GM19467 (cell line): Measurements from ENCODE around the gene C22orf42.
"Not testable (repeated sequence)": the region's sequence is repeated elsewhere in the genome, so short reads cannot be mapped to it uniquely, and the experiment has no call there.

Source experiments
- ATAC-seq: cut with Tn5 transposase; IDR thresholded peaks from one replicate; pipeline ENCODE4 v1.9.1; 2021; ENCODE audit warnings: mild to moderate bottlenecking, moderate library complexity; ENCODE audit not compliant: unreplicated experiment

C22orf42 gene

DNA sequence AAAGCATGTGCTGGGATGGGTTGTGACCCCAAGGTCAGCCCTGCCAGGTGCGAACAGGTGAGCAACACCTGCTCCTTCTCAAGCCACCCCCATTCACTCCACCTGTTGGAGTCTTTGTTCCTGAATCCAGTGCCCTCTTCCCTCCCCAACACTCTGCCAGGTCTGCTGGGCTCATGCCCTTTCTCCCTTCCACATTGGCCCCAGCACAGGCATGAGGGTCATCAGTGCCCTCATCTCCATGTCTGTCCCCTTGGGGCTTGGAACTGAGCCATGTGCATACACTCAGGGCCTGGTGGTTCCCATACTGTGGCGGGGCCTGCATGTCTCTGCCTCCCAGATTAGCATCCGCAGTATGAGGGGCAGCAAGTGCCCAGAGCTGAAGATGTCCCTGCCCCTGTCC lies 26.7 kb upstream of the C22orf42 start:
- ATAC-seq = no peak

DNA sequence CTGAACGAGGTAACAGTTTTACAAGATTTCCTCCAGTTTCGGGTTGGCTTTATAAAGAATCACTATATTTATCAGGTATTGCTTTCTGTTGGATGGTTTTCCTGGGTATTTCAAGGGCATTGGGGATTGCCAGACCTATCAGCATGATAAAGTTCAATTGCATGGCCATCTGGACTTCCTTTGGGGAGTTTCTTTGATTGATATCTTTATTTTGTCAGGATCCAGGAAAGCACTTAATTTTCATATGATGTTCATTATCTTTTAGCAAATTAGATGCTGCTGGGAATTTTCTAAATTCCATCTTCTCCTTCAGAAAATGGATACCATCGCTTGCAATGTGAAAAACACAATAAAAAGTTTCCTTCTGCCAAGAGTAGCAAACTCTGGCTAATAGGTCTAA lies 24.5 kb upstream of the C22orf42 start:
- ATAC-seq = no peak

- no peak for ATAC-seq
Observed at GRCh38 chr22:32181043-32181442, 21.9 kb upstream of the C22orf42 start.

DNA sequence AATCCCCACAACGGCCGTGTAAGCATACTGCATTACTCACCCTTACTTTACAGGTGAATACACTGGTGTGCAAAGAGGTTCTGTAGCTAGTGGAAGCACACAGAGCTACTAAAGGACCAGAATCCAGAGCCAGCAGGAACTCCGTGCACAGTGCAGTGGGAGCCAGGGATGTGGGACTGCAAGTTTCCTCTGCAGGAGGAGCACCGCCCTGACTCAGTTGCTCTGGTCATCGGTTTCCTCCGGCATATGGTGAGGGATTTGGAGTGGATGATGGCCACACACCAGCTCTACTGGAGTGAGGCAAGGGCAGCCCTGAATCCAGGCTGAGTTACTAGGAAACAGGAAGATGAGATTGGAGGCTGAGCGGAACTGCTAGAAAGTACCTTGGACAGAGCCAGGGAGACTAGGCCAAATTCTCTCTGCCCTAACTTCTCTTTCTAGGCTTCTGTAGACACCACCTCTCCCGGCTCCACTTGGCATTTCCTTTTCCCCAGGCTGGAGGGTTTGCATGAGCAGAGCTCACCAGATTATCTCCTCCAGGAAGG lies 18.2 kb upstream of the C22orf42 start:
- no peak for ATAC-seq

GRCh38 chr22:32175683-32176644 lies 16.9 kb upstream of the C22orf42 start:
- no peak for ATAC-seq

DNA sequence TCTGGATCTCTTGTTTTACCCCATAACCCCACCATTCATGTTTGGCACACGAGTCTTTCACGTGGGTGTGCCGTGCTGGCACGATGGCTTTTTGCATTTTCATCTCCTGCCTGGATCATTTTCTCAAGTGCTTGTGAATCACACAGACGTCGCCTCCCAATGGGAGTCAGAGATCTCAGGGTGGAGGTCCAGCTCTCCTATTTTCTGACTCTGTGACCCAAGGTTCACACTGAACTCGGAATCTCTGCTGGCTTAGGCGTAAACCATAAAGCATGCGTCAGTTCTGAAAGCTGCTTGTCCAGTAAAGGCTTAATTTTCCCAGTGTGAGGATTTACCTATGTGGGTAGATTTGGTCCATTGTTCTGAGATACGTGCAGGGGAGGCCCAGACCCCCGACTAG lies 16.0 kb upstream of the C22orf42 start:
- no peak for ATAC-seq

DNA sequence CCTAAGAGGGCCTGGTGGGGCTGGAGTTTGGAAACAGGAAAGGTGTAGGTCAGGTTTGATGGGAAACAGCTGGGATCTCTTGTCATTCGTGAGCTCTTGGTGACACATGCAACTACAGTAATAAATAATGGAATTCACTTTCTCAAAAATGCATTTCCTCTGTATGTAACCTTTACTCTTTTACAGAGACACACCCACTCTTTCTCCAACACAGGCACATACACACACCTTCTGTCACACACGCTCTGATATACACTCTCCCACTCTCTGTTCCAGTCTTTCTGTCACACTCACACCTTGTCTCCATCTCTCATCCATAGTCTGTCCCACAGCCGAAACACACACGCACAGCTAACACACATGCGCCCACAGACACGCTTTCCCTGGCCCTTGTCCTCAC lies 6.6 kb upstream of the C22orf42 start:
- ATAC-seq = no peak

- no peak for ATAC-seq
Observed at GRCh38 chr22:32164075-32164860, 5.2 kb upstream of the C22orf42 start.

DNA sequence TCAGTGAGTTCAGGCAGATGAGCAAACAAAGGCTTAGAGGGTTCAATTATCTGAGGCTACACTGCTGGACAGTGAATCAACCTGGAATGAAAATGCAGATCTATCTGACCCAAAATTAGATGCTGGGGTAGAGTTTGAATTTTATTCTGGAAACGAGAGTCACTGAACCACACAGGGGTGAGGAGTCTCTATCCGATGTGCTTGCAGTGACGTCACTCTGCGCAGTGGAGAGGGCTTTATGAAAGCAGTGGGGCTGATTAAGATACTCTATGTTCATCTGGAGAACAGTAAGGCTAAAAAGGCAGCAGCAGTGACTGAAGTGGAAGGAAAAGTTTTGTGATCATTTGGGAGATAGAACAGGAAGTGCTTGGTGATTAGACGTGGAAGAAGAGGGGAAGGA lies 1.3 kb upstream of the C22orf42 start:
- ATAC-seq = not testable (repeated sequence)

GRCh38 chr22:32157632-32158031 lies 1.5 kb downstream of the C22orf42 start:
- ATAC-seq = not testable (repeated sequence)

- not testable (repeated sequence) for ATAC-seq
Observed at GRCh38 chr22:32154727-32155126, 4.4 kb downstream of the C22orf42 start.

DNA sequence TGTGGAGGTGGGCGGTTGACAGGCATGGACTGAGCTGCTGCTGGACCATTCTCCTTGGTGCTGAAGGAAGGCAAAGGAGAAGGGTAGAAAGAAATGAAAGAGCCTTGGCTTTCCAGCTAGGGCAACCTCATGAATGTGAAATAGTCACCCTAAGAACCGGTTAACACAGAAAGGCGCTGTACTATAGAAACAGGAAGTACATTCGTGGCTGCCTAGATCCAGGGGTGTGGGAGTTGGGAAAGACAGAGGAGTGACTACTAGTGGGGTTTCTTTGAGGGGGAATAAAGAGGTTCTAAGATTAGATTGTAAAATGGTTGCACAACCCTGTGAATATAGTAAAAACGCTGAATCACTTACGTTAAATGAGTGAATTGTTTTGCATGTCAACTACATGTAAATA lies 7.5 kb downstream of the C22orf42 start:
- ATAC-seq = not testable (repeated sequence)

- not testable (repeated sequence) for ATAC-seq
Observed at GRCh38 chr22:32150647-32151046, 8.5 kb downstream of the C22orf42 start.

- not testable (repeated sequence) for ATAC-seq
Observed at GRCh38 chr22:32148372-32148771, 10.7 kb downstream of the C22orf42 start.

GRCh38 chr22:32147128-32147527 lies 12.0 kb downstream of the C22orf42 start:
- not testable (repeated sequence) for ATAC-seq

- no peak for ATAC-seq
Observed at GRCh38 chr22:32144496-32145274, 14.4 kb downstream of the C22orf42 start.

GRCh38 chr22:32142600-32142999 lies 16.5 kb downstream of the C22orf42 start:
- ATAC-seq = no peak

GRCh38 chr22:32140688-32141087 lies 18.4 kb downstream of the C22orf42 start:
- not testable (repeated sequence) for ATAC-seq

DNA sequence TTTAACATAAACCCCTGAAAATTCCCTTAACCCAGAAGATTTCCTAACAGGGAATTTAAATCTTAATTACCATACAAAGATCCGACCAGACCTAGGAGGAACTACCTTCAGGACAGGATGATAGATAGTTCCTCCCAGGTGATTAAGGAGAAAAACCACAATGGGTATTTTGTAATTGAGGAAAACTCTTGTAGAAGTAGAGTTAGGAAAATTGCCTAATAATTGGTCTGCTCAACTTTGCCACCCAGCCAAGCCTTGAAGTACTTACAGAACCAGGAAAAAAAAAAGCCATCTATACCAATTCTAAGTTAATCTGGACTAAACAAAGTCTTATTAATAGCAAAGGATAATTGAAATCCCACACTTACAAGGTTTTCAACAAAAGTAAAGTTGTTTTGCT lies 20.5 kb downstream of the C22orf42 start:
- ATAC-seq = not testable (repeated sequence)

GRCh38 chr22:32137731-32138324 lies 21.3 kb downstream of the C22orf42 start:
- ATAC-seq = not testable (repeated sequence)
